IMR-90 (cell line): ENCODE measurements around the gene ZNF76. TPM values are rescaled to one million over a fixed set of nuclear protein-coding genes. Genes with fewer than 3 reads are reported as not detected.

Experiments
- ATAC-seq: fragments of 200-7000 bp; cut with Tn5 transposase; 2 replicates; pipeline ENCODE4 v1.9.1; 2020; ENCODE audit warnings: low read depth, mild to moderate bottlenecking, moderate library complexity
- BruUV-seq: library from RNA; stranded (reverse); fragments of 400-500 nt; replicated peaks from 2 replicates; lab custom pipeline; 2021; lab: Mats Ljungman, UMichigan
- CTCF ChIA-PET: fragments of 300-600 bp; formaldehyde crosslinking; extraction: SDS; loops from one replicate; lab custom pipeline; 2021; ENCODE audit warnings: antibody characterized with exemption; lab: Yijun Ruan, JAX
- POLR2A ChIA-PET: fragments of 300-600 bp; sonication (Branson Sonifier 250); formaldehyde crosslinking; loops from one replicate; lab custom pipeline; 2022; ENCODE audit warnings: antibody characterized with exemption; ENCODE audit not compliant: unreplicated experiment; lab: Charles Lee
- DNase-seq: peaks from one replicate; pipeline ENCODE4 v3.0.0; 2013
- H2AFZ ChIP-seq: replicated peaks from 2 replicates; pipeline ENCODE3; 2013; ENCODE audit warnings: low read length, mild to moderate bottlenecking; ENCODE audit not compliant: poor library complexity
- H2AK5ac ChIP-seq: 2 replicates; pipeline ENCODE4 v1.6.1; 2013; ENCODE audit warnings: low read depth, low read length, inconsistent platforms
- H2AK9ac ChIP-seq: replicated peaks from 2 replicates; pipeline ENCODE3; 2013; ENCODE audit warnings: mild to moderate bottlenecking, low read depth, low read length, moderate library complexity; ENCODE audit not compliant: poor library complexity
- H2BK120ac ChIP-seq: 2 replicates; pipeline ENCODE4 v1.6.1; 2013; ENCODE audit warnings: low read depth, low read length, inconsistent platforms
- H2BK15ac ChIP-seq: 3 replicates; pipeline ENCODE4 v1.6.1; 2013; ENCODE audit warnings: low read depth, low read length, inconsistent platforms
- H2BK20ac ChIP-seq: 2 replicates; pipeline ENCODE4 v1.6.1; 2013; ENCODE audit warnings: low read depth, mild to moderate bottlenecking, inconsistent platforms, low read length, moderate library complexity
- H2BK5ac ChIP-seq: 2 replicates; pipeline ENCODE4 v1.6.1; 2013; ENCODE audit warnings: mild to moderate bottlenecking, low read depth, low read length, inconsistent platforms; ENCODE audit not compliant: poor library complexity, severe bottlenecking
- H3K14ac ChIP-seq: replicated peaks from 2 replicates; pipeline ENCODE4 v1.6.1; 2013; ENCODE audit warnings: low read depth, low read length, inconsistent platforms
- H3K18ac ChIP-seq: 2 replicates; pipeline ENCODE4 v1.6.1; 2013; ENCODE audit warnings: low read depth, low read length, control low read depth
- H3K23ac ChIP-seq: 2 replicates; pipeline ENCODE4 v1.6.1; 2013; ENCODE audit warnings: low read depth, low read length, inconsistent platforms
- H3K27ac ChIP-seq: 2 replicates; pipeline ENCODE4 v1.5.1; 2013; ENCODE audit warnings: mild to moderate bottlenecking, control low read depth, low read length; ENCODE audit not compliant: insufficient read depth
- H3K27me3 ChIP-seq: 2 replicates; pipeline ENCODE4 v1.6.1; 2013; ENCODE audit warnings: low read length; ENCODE audit not compliant: control insufficient read depth, insufficient read depth
- H3K36me3 ChIP-seq: 2 replicates; pipeline ENCODE4 v1.6.1; 2013; ENCODE audit warnings: low read length, mixed read lengths; ENCODE audit not compliant: control insufficient read depth, insufficient read depth
- H3K4ac ChIP-seq: 2 replicates; pipeline ENCODE4 v1.6.1; 2013; ENCODE audit warnings: low read depth, low read length, inconsistent platforms
- H3K4me1 ChIP-seq: 2 replicates; pipeline ENCODE4 v1.6.1; 2013; ENCODE audit warnings: low read length, mixed read lengths; ENCODE audit not compliant: control insufficient read depth, insufficient read depth
- H3K4me2 ChIP-seq: 2 replicates; pipeline ENCODE4 v1.6.1; 2013; ENCODE audit warnings: low read depth, mild to moderate bottlenecking, control low read depth, low read length, moderate library complexity
- H3K4me3 ChIP-seq: 2 replicates; pipeline ENCODE4 v1.5.1; 2013; ENCODE audit warnings: low read depth, mild to moderate bottlenecking, control low read depth, low read length, moderate library complexity; ENCODE audit not compliant: insufficient read depth
- H3K56ac ChIP-seq: 2 replicates; pipeline ENCODE4 v1.6.1; 2013; ENCODE audit warnings: low read length, inconsistent platforms; ENCODE audit not compliant: insufficient read depth; ENCODE audit errors: extremely low read depth
- H3K79me1 ChIP-seq, 2 experiments: 2 replicates each; pipeline ENCODE4 v1.6.1; 2013; ENCODE audit warnings: low read length in 2 of 2, inconsistent platforms in 1 of 2, low read depth in 1 of 2
- H3K9ac ChIP-seq: 2 replicates; pipeline ENCODE4 v1.6.1; 2013; ENCODE audit warnings: low read depth, low read length, control low read depth
- H3K9me1 ChIP-seq: 2 replicates; pipeline ENCODE4 v1.6.1; 2013; ENCODE audit warnings: low read length, inconsistent platforms; ENCODE audit not compliant: insufficient read depth
- H3K9me3 ChIP-seq: 2 replicates; pipeline ENCODE4 v1.6.1; 2013; ENCODE audit warnings: low read length; ENCODE audit not compliant: control insufficient read depth, insufficient read depth
- H4K20me1 ChIP-seq: 2 replicates; pipeline ENCODE4 v1.6.1; 2013; ENCODE audit warnings: low read length, inconsistent platforms; ENCODE audit not compliant: insufficient read depth
- H4K5ac ChIP-seq: 2 replicates; pipeline ENCODE4 v1.6.1; 2013; ENCODE audit warnings: mild to moderate bottlenecking, low read depth, low read length, control low read depth
- H4K8ac ChIP-seq, 2 experiments: 2 replicates each; pipeline ENCODE4 v1.6.1; 2013; ENCODE audit warnings: low read depth in 2 of 2, low read length in 2 of 2, control low read depth in 1 of 2, inconsistent platforms in 1 of 2
- H4K91ac ChIP-seq: 2 replicates; pipeline ENCODE4 v1.6.1; 2013; ENCODE audit warnings: low read depth, low read length, inconsistent platforms; ENCODE audit not compliant: insufficient read depth
- BHLHE40 ChIP-seq: fragments of 150-350 bp; IDR thresholded peaks from 2 replicates; pipeline ENCODE4 v1.6.1; 2016; ENCODE audit warnings: mild to moderate bottlenecking, low read depth, low read length
- CEBPB ChIP-seq: IDR thresholded peaks from 2 replicates; pipeline ENCODE4 v1.6.1; 2012; ENCODE audit warnings: low read depth, low read length, improper control_type of control experiment
- CHD1 ChIP-seq: IDR thresholded peaks from 2 replicates; pipeline ENCODE4 v1.6.1; 2012; ENCODE audit warnings: low read depth, low read length, improper control_type of control experiment
- CTCF ChIP-seq: conservative IDR thresholded peaks from 2 replicates; pipeline ENCODE4 v1.5.1; 2012; ENCODE audit warnings: mild to moderate bottlenecking, low read depth, low read length, improper control_type of control experiment
- FOS ChIP-seq: fragments of 150-350 bp; IDR thresholded peaks from 2 replicates; pipeline ENCODE4 v1.6.1; 2016; ENCODE audit warnings: low read depth, low read length
- MAFK ChIP-seq: IDR thresholded peaks from 2 replicates; pipeline ENCODE4 v1.6.1; 2012; ENCODE audit warnings: low read depth, low read length, improper control_type of control experiment
- MAZ ChIP-seq: IDR thresholded peaks from 2 replicates; pipeline ENCODE4 v1.6.1; 2012; ENCODE audit warnings: low read depth, mild to moderate bottlenecking, low read length, improper control_type of control experiment, moderate library complexity, borderline replicate concordance
- MXI1 ChIP-seq: IDR thresholded peaks from 2 replicates; pipeline ENCODE4 v1.6.1; 2012; ENCODE audit warnings: low read depth, mild to moderate bottlenecking, low read length, moderate library complexity, borderline replicate concordance
- NFE2L2 ChIP-seq: fragments of 150-350 bp; IDR thresholded peaks from 2 replicates; pipeline ENCODE4 v1.6.1; 2016; ENCODE audit warnings: low read depth, mild to moderate bottlenecking, low read length
- POLR2A ChIP-seq: IDR thresholded peaks from 2 replicates; pipeline ENCODE4 v1.6.1; 2012; ENCODE audit warnings: mild to moderate bottlenecking, low read depth, low read length
- RAD21 ChIP-seq: IDR thresholded peaks from 2 replicates; pipeline ENCODE4 v1.6.1; 2012; ENCODE audit warnings: low read length, improper control_type of control experiment
- RCOR1 ChIP-seq: IDR thresholded peaks from 2 replicates; pipeline ENCODE4 v1.6.1; 2012; ENCODE audit warnings: mild to moderate bottlenecking, low read length, improper control_type of control experiment; ENCODE audit not compliant: insufficient replicate concordance
- RFX5 ChIP-seq: IDR thresholded peaks from 2 replicates; pipeline ENCODE4 v1.8.0; 2012; ENCODE audit warnings: low read depth, mild to moderate bottlenecking, low read length, moderate library complexity
- SMC3 ChIP-seq: fragments of 150-350 bp; IDR thresholded peaks from 2 replicates; pipeline ENCODE4 v1.6.1; 2016; ENCODE audit warnings: low read depth, mild to moderate bottlenecking, antibody characterized with exemption, low read length, moderate library complexity
- USF2 ChIP-seq: fragments of 150-350 bp; IDR thresholded peaks from 2 replicates; pipeline ENCODE4 v1.6.1; 2017; ENCODE audit warnings: mild to moderate bottlenecking, antibody characterized with exemption, low read length, low read depth
- WGBS, 2 experiments: methylation state at CpG; one replicate each; pipeline versions ENCODE4 v1.1.5 to v1.1.7; 2013; ENCODE audit warnings: missing lambda C conversion rate in 2 of 2; ENCODE audit not compliant: insufficient read length in 1 of 2; ENCODE audit errors: extremely low coverage in 2 of 2; 5-methylcytosine and 5-hydroxymethylcytosine counted together
- dilution Hi-C: fragments of 300-500 bp; cut with HindIII; formaldehyde crosslinking; loops from one replicate; pipeline ENCODE4 v1.14.3; 2018; ENCODE audit warnings: low sequenced_read_pairs; ENCODE audit not compliant: unreplicated experiment
- in situ Hi-C: fragments of 300-500 bp; cut with MboI; formaldehyde crosslinking; loops from 3 replicates; pipeline ENCODE4 v1.14.3; 2019; ENCODE audit warnings: low sequenced_read_pairs, inconsistent platforms, mixed read lengths
- intact Hi-C: fragments of 100-400 bp; cut with micrococcal nuclease; formaldehyde crosslinking; loops from 2 replicates; pipeline ENCODE4 v1.10.0; 2022
- polyA plus RNA-seq, 3 experiments: library from polyadenylated mRNA; depleted of rRNA; stranded (reverse); fragments of >200 nt; gene quantifications; 2 replicates each; pipeline ENCODE4 v1.2.3, GENCODE V29; 2012; ENCODE audit warnings: low replicate concordance in 1 of 3
- total RNA-seq: library from RNA; depleted of rRNA; stranded (reverse); fragments of >200 nt; gene quantifications from 2 replicates; pipeline ENCODE4 v1.2.3, GENCODE V29; 2012
- TF ChIP-seq, protein P1 (sequence below): fragments of 150-350 bp; IDR thresholded peaks from 2 replicates; pipeline ENCODE4 v1.6.1; 2016; ENCODE audit warnings: low read depth, mild to moderate bottlenecking, low read length, moderate library complexity, borderline replicate concordance

Gene ZNF76
- total and polyA plus RNA-seq, 2 of the 4 experiments (the other 2 are of a cell fraction), result 19.9 to 21.1 TPM

- intact Hi-C loops (no loop called here), dilution Hi-C loops (no loop called here), in situ Hi-C loops (no loop called here)
- no peak for TF ChIP-seq RCOR1
- TF ChIP-seq, protein P1, sequence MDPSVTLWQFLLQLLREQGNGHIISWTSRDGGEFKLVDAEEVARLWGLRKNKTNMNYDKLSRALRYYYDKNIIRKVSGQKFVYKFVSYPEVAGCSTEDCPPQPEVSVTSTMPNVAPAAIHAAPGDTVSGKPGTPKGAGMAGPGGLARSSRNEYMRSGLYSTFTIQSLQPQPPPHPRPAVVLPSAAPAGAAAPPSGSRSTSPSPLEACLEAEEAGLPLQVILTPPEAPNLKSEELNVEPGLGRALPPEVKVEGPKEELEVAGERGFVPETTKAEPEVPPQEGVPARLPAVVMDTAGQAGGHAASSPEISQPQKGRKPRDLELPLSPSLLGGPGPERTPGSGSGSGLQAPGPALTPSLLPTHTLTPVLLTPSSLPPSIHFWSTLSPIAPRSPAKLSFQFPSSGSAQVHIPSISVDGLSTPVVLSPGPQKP, result no peak
- no peak for TF ChIP-seq CTCF
- no peak for TF ChIP-seq CEBPB
- no peak for TF ChIP-seq MAZ
- TF ChIP-seq RFX5, result no peak
- TF ChIP-seq MAFK, result no peak
- TF ChIP-seq CHD1, result no peak
- no peak for TF ChIP-seq POLR2A
- no peak for TF ChIP-seq RAD21
- no peak for TF ChIP-seq BHLHE40
- TF ChIP-seq NFE2L2, result no peak
- TF ChIP-seq SMC3, result no peak
- TF ChIP-seq FOS, result no peak
- no peak for TF ChIP-seq USF2
- no peak for TF ChIP-seq MXI1
- Histone ChIP-seq H2BK20ac (no peak overlapping the region), H2BK5ac (no peak overlapping the region), H3K36me3 (peaks cover 9% of the 10 kb centered on the region), H4K8ac (no peak overlapping the region), H3K27me3 (no peaks in the 10 kb centered on the region), H3K4me3 (no peak overlapping the region), H2AK5ac (no peak overlapping the region), H4K5ac (no peak overlapping the region), H3K23ac (no peak overlapping the region), H3K4ac (no peak overlapping the region), H3K79me1 (peaks cover 10 to 17% of the 10 kb centered on the region in 2 experiments; a peak in 3 of 4 replicates), H3K27ac (no peak overlapping the region), H2AK9ac (no peak overlapping the region), H3K4me2 (no peak overlapping the region), H2BK120ac (no peak overlapping the region), H3K18ac (no peak overlapping the region), H2BK15ac (no peak overlapping the region), H4K91ac (no peak overlapping the region), H3K9me3 (no peaks in the 10 kb centered on the region), H3K9me1 (peaks cover 12% of the 10 kb centered on the region), H3K4me1 (peaks cover 23% of the 10 kb centered on the region), H3K56ac (no peak overlapping the region), H4K20me1 (peaks cover 6% of the 10 kb centered on the region; the same call in 1 of the 2 replicates), H2AFZ (no peak overlapping the region), H3K9ac (no peak overlapping the region), H3K14ac (0 out of 2 replicates have a peak overlapping the region, but pooled peaks have one; percentile 28)
- BruUV-seq, result no TSS peak
- DNase-seq (no peak), ATAC-seq (no peak)
- CTCF ChIA-PET, result no interaction called here
- 100% methylated on average over 2 of the region's 3 CpGs; no CpG with 5 or more reads in 1 of the 2 experiments for WGBS, 2 experiments
- POLR2A ChIA-PET, result no interaction called here
Measured at GRCh38 chr6:35278708-35279107, 19.2 kb downstream of the ZNF76 start.
